ENCODE data around the gene IRF2. TPM values are rescaled to one million over a fixed set of nuclear protein-coding genes. Genes with fewer than 3 reads are reported as not detected.

IRF2 gene
- total and polyA plus RNA-seq, 2 experiments from 2014 or later: 4.0 to 12.0 TPM

- DNase-seq (ENCODE audit: low read depth in 1 of 2, low spot score in 1 of 2): no peak
- no peak for TF ChIP-seq CTCF (IDR thresholded peaks at IDR 0.05; ENCODE audit: low read depth, low read length)
- no peaks in the 10 kb centered on the region for H3K9me3 ChIP-seq (ENCODE audit: low read depth)
- peaks cover 2% of the 10 kb centered on the region for H3K27me3 ChIP-seq
- no peak overlapping the region for H3K4me3 ChIP-seq
- no peaks in the 10 kb centered on the region for H3K36me3 ChIP-seq
- H3K4me1 ChIP-seq (ENCODE audit: low read depth): no peaks in the 10 kb centered on the region
- no peak overlapping the region for H3K27ac ChIP-seq
These were observed 30.0 kb downstream of the IRF2 start for GRCh38 chr4:184444215-184444952.

GRCh38 chr4:184443318-184443717, 31.0 kb downstream of the IRF2 start:
- no peaks in the 10 kb centered on the region for H3K4me1 ChIP-seq (ENCODE audit: low read depth)
- no peak for DNase-seq (ENCODE audit: low read depth in 1 of 2, low spot score in 1 of 2)
- H3K27ac ChIP-seq: no peak overlapping the region
- H3K9me3 ChIP-seq (ENCODE audit: low read depth): no peaks in the 10 kb centered on the region
- H3K27me3 ChIP-seq: peaks cover 2% of the 10 kb centered on the region
- TF ChIP-seq CTCF (IDR thresholded peaks at IDR 0.05; ENCODE audit: low read depth, low read length): no peak
- no peaks in the 10 kb centered on the region for H3K36me3 ChIP-seq
- H3K4me3 ChIP-seq: no peak overlapping the region

GRCh38 chr4:184442314-184442635, 32.1 kb downstream of the IRF2 start:
- TF ChIP-seq CTCF (IDR thresholded peaks at IDR 0.05; ENCODE audit: low read depth, low read length): no peak
- no peaks in the 10 kb centered on the region for H3K4me1 ChIP-seq (ENCODE audit: low read depth)
- H3K27ac ChIP-seq: no peak overlapping the region
- no peaks in the 10 kb centered on the region for H3K36me3 ChIP-seq
- H3K4me3 ChIP-seq: no peak overlapping the region
- H3K27me3 ChIP-seq: peaks cover 2% of the 10 kb centered on the region
- DNase-seq (ENCODE audit: low read depth in 1 of 2, low spot score in 1 of 2): no peak
- no peaks in the 10 kb centered on the region for H3K9me3 ChIP-seq (ENCODE audit: low read depth)

GRCh38 chr4:184441461-184442313, 32.7 kb downstream of the IRF2 start:
- H3K4me3 ChIP-seq: no peak overlapping the region
- TF ChIP-seq CTCF (IDR thresholded peaks at IDR 0.05; ENCODE audit: low read depth, low read length): no peak
- no peaks in the 10 kb centered on the region for H3K9me3 ChIP-seq (ENCODE audit: low read depth)
- no peaks in the 10 kb centered on the region for H3K36me3 ChIP-seq
- H3K27ac ChIP-seq: no peak overlapping the region
- DNase-seq (ENCODE audit: low read depth in 1 of 2, low spot score in 1 of 2): peak in 1 of 2 donors; percentile 32
- peaks cover 2% of the 10 kb centered on the region for H3K27me3 ChIP-seq
- no peaks in the 10 kb centered on the region for H3K4me1 ChIP-seq (ENCODE audit: low read depth)

- H3K27ac ChIP-seq: no peak overlapping the region
- H3K4me3 ChIP-seq: no peak overlapping the region
- no peaks in the 10 kb centered on the region for H3K9me3 ChIP-seq (ENCODE audit: low read depth)
- TF ChIP-seq CTCF (IDR thresholded peaks at IDR 0.05; ENCODE audit: low read depth, low read length): no peak
- DNase-seq (ENCODE audit: low read depth in 1 of 2, low spot score in 1 of 2): no peak
- no peaks in the 10 kb centered on the region for H3K4me1 ChIP-seq (ENCODE audit: low read depth)
- H3K36me3 ChIP-seq: no peaks in the 10 kb centered on the region
- peaks cover 2% of the 10 kb centered on the region for H3K27me3 ChIP-seq
These were observed 33.6 kb downstream of the IRF2 start for GRCh38 chr4:184440595-184441358.
